RWPE2 (cell line): ENCODE data around the gene PTPRR.

Experiments
- ATAC-seq: fragments of 200-7000 bp; cut with Tn5 transposase; 3 replicates; pipeline ENCODE4 v1.9.1; 2021; ENCODE audit warnings: low read depth
- DNase-seq: peaks from one replicate; pipeline ENCODE4 v3.0.0-alpha.2; 2020; ENCODE audit warnings: low spot score
- H3K27ac ChIP-seq: fragments of 450-650 bp; 2 replicates; pipeline ENCODE4 v1.5.1; 2017; ENCODE audit warnings: mild to moderate bottlenecking; ENCODE audit not compliant: poor library complexity, severe bottlenecking
- H3K27me3 ChIP-seq: fragments of 250-450 bp; sonication (Bioruptor Pico); 2 replicates; pipeline ENCODE4 v1.5.1; 2021; ENCODE audit warnings: mild to moderate bottlenecking, moderate library complexity; ENCODE audit not compliant: insufficient read depth, poor library complexity, severe bottlenecking
- H3K36me3 ChIP-seq: fragments of 250-450 bp; sonication (Bioruptor Pico); 2 replicates; pipeline ENCODE4 v1.5.1; 2020; ENCODE audit warnings: low read depth, mild to moderate bottlenecking, moderate library complexity
- H3K4me1 ChIP-seq: fragments of 250-450 bp; sonication (Bioruptor Pico); 2 replicates; pipeline ENCODE4 v1.5.1; 2021; ENCODE audit warnings: mild to moderate bottlenecking, moderate library complexity; ENCODE audit not compliant: insufficient read depth, poor library complexity, severe bottlenecking
- H3K4me3 ChIP-seq: fragments of 250-450 bp; sonication (Bioruptor Pico); 2 replicates; pipeline ENCODE4 v1.5.1; 2021; ENCODE audit warnings: mild to moderate bottlenecking, moderate library complexity; ENCODE audit not compliant: severe bottlenecking
- H3K9me3 ChIP-seq: fragments of 250-450 bp; sonication (Bioruptor Pico); 2 replicates; pipeline ENCODE4 v1.5.1; 2021; ENCODE audit warnings: mild to moderate bottlenecking, moderate library complexity; ENCODE audit not compliant: severe bottlenecking
- TF ChIP-seq, protein P1 (sequence below): fragments of 450-650 bp; IDR thresholded peaks from one replicate; pipeline ENCODE4 v1.5.1; 2017; ENCODE audit warnings: mild to moderate bottlenecking, moderate library complexity; ENCODE audit not compliant: poor library complexity, severe bottlenecking

PTPRR gene

DNA sequence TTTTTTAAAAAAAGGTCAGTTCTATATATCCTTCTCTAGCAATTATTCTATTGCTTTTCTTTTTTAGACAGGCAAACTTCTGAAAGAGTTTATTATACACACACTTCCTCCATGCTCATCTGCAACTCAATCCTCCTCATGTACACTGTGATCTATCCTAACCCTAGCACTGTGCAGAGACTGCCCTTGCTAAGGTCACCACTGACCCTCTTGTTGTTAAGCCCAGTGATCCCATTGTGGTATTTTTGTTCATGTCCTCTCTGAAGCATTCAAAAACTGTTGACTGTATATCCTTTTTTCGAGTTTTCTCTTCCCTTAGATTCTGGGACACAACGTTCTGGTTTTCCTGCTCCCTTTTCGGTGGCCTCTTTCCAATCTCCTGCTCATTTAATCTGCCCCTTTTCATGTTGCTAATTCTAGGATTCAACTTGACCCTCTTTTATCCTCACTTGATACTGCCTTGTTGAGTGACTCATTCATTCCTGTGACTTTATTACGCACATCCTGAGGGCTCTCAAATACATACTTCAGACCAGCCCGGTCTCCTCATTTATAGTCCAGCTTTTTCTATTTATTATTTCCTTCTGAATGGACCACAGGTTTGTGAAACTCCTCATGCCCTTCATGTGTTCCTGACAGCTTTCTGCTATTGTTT is 229.4 kb downstream of the PTPRR start:
- no peaks in the 10 kb centered on the region for H3K4me1 ChIP-seq
- no peak overlapping the region for H3K4me3 ChIP-seq
- TF ChIP-seq, protein P1, sequence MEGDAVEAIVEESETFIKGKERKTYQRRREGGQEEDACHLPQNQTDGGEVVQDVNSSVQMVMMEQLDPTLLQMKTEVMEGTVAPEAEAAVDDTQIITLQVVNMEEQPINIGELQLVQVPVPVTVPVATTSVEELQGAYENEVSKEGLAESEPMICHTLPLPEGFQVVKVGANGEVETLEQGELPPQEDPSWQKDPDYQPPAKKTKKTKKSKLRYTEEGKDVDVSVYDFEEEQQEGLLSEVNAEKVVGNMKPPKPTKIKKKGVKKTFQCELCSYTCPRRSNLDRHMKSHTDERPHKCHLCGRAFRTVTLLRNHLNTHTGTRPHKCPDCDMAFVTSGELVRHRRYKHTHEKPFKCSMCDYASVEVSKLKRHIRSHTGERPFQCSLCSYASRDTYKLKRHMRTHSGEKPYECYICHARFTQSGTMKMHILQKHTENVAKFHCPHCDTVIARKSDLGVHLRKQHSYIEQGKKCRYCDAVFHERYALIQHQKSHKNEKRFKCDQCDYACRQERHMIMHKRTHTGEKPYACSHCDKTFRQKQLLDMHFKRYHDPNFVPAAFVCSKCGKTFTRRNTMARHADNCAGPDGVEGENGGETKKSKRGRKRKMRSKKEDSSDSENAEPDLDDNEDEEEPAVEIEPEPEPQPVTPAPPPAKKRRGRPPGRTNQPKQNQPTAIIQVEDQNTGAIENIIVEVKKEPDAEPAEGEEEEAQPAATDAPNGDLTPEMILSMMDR = no peak
- no peak overlapping the region for H3K27ac ChIP-seq
- no peaks in the 10 kb centered on the region for H3K9me3 ChIP-seq
- no peak for ATAC-seq
- no peaks in the 10 kb centered on the region for H3K36me3 ChIP-seq
- no peaks in the 10 kb centered on the region for H3K27me3 ChIP-seq
- DNase-seq = no peak

DNA sequence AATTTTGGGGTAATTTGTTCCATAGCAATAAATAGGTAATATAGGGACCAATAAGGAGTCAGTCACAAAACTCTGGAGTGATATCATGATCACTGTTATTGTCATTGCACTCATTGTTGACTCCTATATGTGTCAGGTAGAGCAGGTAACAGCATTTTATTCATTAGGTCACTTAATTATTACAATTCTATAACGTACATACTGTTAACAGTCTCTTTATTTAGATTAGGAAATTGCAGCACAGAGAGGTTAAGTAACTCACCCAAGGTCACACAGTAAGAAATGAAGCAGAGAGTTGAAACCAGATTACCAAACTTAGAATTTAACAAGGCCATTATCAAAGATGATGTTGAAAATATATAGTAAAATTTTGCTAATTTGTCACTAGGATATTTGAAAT is 233.6 kb downstream of the PTPRR start:
- no peaks in the 10 kb centered on the region for H3K9me3 ChIP-seq
- no peak overlapping the region for H3K4me3 ChIP-seq
- H3K27me3 ChIP-seq = no peaks in the 10 kb centered on the region
- H3K4me1 ChIP-seq = no peaks in the 10 kb centered on the region
- no peak for ATAC-seq
- H3K27ac ChIP-seq = no peak overlapping the region
- DNase-seq = no peak
- H3K36me3 ChIP-seq = no peaks in the 10 kb centered on the region
- TF ChIP-seq, protein P1 = no peak

DNA sequence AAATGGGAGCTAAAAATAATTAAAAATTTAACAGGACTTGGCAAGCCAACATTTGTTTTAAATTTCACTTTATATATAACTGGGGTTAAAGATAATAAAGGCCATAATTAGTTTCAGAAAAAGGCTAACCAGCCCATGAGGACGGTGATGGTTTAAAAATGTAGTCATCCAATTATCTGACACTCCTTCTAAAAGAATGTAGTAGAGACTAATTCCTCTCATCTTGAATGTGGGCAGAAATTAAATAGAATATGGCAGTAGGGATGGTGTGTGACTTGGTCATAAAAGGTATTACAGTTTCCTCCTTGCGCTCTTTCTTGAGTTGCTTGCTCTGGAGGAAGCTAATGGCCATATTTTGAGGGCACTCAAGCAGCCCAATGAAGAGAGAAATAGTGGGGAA is 234.2 kb downstream of the PTPRR start:
- H3K4me3 ChIP-seq = no peak overlapping the region
- DNase-seq (no peak), ATAC-seq (no peak)
- no peaks in the 10 kb centered on the region for H3K36me3 ChIP-seq
- H3K27me3 ChIP-seq = no peaks in the 10 kb centered on the region
- no peak overlapping the region for H3K27ac ChIP-seq
- H3K4me1 ChIP-seq = no peaks in the 10 kb centered on the region
- H3K9me3 ChIP-seq = no peaks in the 10 kb centered on the region
- TF ChIP-seq, protein P1 = no peak

DNA sequence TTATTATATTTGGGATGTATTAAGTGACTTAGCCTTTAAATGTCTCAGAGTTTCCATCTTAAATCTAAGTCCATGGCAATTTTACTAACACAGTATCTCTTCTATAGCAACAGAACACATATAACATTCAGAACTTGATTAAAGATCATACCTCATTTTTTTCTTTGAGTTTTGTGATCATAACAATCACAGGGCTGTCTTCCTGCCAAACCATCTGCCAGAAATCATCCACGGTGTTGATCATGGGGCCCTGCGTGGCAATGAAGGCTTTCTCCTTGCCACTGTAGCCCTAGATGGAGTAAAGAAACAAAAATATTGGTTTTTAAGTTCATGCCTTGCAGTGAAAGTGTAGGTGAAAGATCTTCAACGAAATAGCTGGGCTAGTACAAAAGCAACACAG is 236.6 kb downstream of the PTPRR start:
- TF ChIP-seq, protein P1 = no peak
- no peaks in the 10 kb centered on the region for H3K4me1 ChIP-seq
- H3K27me3 ChIP-seq = no peaks in the 10 kb centered on the region
- ATAC-seq = no peak
- H3K36me3 ChIP-seq = no peaks in the 10 kb centered on the region
- no peak overlapping the region for H3K27ac ChIP-seq
- no peak overlapping the region for H3K4me3 ChIP-seq
- no peak for DNase-seq
- H3K9me3 ChIP-seq = no peaks in the 10 kb centered on the region

DNA sequence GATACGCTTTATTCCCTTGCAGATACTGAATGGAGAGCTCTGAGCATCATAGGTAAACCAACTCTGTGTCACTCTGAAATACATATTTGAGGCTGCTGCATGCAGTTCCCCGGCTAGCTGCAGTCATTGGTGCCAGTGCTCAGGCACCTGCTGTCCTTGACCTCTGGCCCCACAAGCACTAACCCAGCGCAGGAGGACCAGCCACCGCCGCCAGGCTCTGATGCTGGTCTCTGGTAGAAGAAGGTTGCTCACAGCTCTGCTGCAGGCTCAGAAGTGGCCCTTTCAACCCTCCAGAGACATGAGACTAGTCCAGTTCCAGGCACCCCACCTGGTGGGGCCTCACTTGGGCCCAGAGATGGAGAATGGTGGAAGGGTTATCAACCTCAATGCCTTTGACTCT is 248.8 kb downstream of the PTPRR start:
- H3K27ac ChIP-seq = no peak overlapping the region
- H3K9me3 ChIP-seq = no peaks in the 10 kb centered on the region
- TF ChIP-seq, protein P1 = no peak
- no peaks in the 10 kb centered on the region for H3K27me3 ChIP-seq
- ATAC-seq (no peak), DNase-seq (no peak)
- H3K4me1 ChIP-seq = no peaks in the 10 kb centered on the region
- no peaks in the 10 kb centered on the region for H3K36me3 ChIP-seq
- H3K4me3 ChIP-seq = no peak overlapping the region
